ENCODE results near the gene ZNF41.

The ZNF41 gene

DNA sequence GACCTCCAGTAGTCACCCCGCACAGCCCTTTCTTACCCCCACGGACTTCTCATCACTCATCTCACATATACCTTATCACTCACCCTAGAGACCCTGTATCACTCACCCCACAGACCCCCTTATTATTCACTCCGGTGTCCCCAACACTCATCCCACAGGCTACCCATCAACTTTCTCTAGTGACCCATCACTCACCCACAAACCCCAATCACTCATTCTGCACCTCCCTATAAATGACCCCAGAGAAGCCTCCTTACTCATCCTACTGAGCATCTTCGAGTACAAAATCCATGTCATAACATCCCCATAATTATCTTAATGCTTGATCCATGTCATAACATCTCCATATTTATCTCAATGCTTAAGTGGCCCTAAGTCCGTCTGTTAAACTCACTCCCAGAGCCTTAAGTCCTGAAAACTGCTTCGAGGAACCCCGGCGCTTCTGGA is 934 bp downstream of the ZNF41 start:
- TF ChIP-seq REST (IDR thresholded peaks at IDR 0.05; ENCODE audit: insufficient read depth in 1 of 2, low read depth in 2 of 2, low read length in 2 of 2) (no peak), SIN3A (IDR thresholded peaks at IDR 0.05; ENCODE audit: borderline replicate concordance, insufficient read depth, low read length) (no peak), TAF1 (IDR thresholded peaks at IDR 0.05; ENCODE audit: borderline replicate concordance, insufficient read depth, low read length) (no peak), FOXP2 (optimal IDR thresholded peaks at IDR 0.05; ENCODE audit: borderline replicate concordance, extremely low read depth, extremely low read length, insufficient read depth) (no peak), POLR2AphosphoS5 (IDR thresholded peaks at IDR 0.05; ENCODE audit: low read depth, low read length) (no peak)

GRCh38 chrX:47481160-47481559 is 1.9 kb downstream of the ZNF41 start:
- TF ChIP-seq TAF1 (IDR thresholded peaks at IDR 0.05; ENCODE audit: borderline replicate concordance, insufficient read depth, low read length) (no peak), REST (IDR thresholded peaks at IDR 0.05; ENCODE audit: insufficient read depth in 1 of 2, low read depth in 2 of 2, low read length in 2 of 2) (no peak), FOXP2 (optimal IDR thresholded peaks at IDR 0.05; ENCODE audit: borderline replicate concordance, extremely low read depth, extremely low read length, insufficient read depth) (no peak), SIN3A (IDR thresholded peaks at IDR 0.05; ENCODE audit: borderline replicate concordance, insufficient read depth, low read length) (no peak), POLR2AphosphoS5 (IDR thresholded peaks at IDR 0.05; ENCODE audit: low read depth, low read length) (no peak)

- TF ChIP-seq FOXP2 (optimal IDR thresholded peaks at IDR 0.05; ENCODE audit: borderline replicate concordance, extremely low read depth, extremely low read length, insufficient read depth) (no peak), TAF1 (IDR thresholded peaks at IDR 0.05; ENCODE audit: borderline replicate concordance, insufficient read depth, low read length) (no peak), SIN3A (IDR thresholded peaks at IDR 0.05; ENCODE audit: borderline replicate concordance, insufficient read depth, low read length) (no peak), REST (IDR thresholded peaks at IDR 0.05; ENCODE audit: insufficient read depth in 1 of 2, low read depth in 2 of 2, low read length in 2 of 2) (no peak), POLR2AphosphoS5 (IDR thresholded peaks at IDR 0.05; ENCODE audit: low read depth, low read length) (no peak)
These were observed 2.4 kb downstream of the ZNF41 start for GRCh38 chrX:47480576-47480975.

- TF ChIP-seq REST (IDR thresholded peaks at IDR 0.05; ENCODE audit: insufficient read depth in 1 of 2, low read depth in 2 of 2, low read length in 2 of 2) (no peak), SIN3A (IDR thresholded peaks at IDR 0.05; ENCODE audit: borderline replicate concordance, insufficient read depth, low read length) (no peak), POLR2AphosphoS5 (IDR thresholded peaks at IDR 0.05; ENCODE audit: low read depth, low read length) (no peak), TAF1 (IDR thresholded peaks at IDR 0.05; ENCODE audit: borderline replicate concordance, insufficient read depth, low read length) (no peak), FOXP2 (optimal IDR thresholded peaks at IDR 0.05; ENCODE audit: borderline replicate concordance, extremely low read depth, extremely low read length, insufficient read depth) (no peak)
These were observed 7.5 kb downstream of the ZNF41 start for GRCh38 chrX:47475476-47475875.

GRCh38 chrX:47467106-47467505 is 15.9 kb downstream of the ZNF41 start:
- TF ChIP-seq FOXP2 (optimal IDR thresholded peaks at IDR 0.05; ENCODE audit: borderline replicate concordance, extremely low read depth, extremely low read length, insufficient read depth) (no peak), TAF1 (IDR thresholded peaks at IDR 0.05; ENCODE audit: borderline replicate concordance, insufficient read depth, low read length) (no peak), SIN3A (IDR thresholded peaks at IDR 0.05; ENCODE audit: borderline replicate concordance, insufficient read depth, low read length) (no peak), REST (IDR thresholded peaks at IDR 0.05; ENCODE audit: insufficient read depth in 1 of 2, low read depth in 2 of 2, low read length in 2 of 2) (no peak), POLR2AphosphoS5 (IDR thresholded peaks at IDR 0.05; ENCODE audit: low read depth, low read length) (no peak)
